ENCODE measurements around the gene MLN.

DNA sequence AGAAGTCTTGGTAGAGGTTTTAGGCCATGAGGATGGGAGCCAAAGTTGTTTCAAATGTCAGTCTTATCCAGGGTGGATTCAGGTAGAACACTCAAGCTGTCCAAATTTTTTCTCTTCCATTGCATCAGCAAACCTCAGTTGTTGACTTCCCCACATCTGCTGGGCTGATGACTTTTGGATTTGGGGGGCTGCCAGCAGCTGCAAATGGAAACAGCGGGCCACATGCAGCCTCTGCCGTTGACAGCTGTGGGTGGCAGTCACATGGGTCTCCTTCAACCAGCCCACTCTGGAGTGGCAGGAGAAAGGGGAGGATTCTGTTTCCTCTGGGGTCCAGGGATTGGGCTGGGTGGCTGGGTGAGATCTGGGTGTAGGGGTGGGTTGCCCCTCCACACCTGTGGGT lies 5.8 kb upstream of the MLN start:
- no peak for TF ChIP-seq EZH2 (IDR thresholded peaks at IDR 0.05; ENCODE audit: borderline replicate concordance, low read length)
- TF ChIP-seq, protein P1, sequence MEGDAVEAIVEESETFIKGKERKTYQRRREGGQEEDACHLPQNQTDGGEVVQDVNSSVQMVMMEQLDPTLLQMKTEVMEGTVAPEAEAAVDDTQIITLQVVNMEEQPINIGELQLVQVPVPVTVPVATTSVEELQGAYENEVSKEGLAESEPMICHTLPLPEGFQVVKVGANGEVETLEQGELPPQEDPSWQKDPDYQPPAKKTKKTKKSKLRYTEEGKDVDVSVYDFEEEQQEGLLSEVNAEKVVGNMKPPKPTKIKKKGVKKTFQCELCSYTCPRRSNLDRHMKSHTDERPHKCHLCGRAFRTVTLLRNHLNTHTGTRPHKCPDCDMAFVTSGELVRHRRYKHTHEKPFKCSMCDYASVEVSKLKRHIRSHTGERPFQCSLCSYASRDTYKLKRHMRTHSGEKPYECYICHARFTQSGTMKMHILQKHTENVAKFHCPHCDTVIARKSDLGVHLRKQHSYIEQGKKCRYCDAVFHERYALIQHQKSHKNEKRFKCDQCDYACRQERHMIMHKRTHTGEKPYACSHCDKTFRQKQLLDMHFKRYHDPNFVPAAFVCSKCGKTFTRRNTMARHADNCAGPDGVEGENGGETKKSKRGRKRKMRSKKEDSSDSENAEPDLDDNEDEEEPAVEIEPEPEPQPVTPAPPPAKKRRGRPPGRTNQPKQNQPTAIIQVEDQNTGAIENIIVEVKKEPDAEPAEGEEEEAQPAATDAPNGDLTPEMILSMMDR (IDR thresholded peaks at IDR 0.05; ENCODE audit: low read length): no peak
